ENCODE measurements around the gene ZCCHC2. TPM values are rescaled to one million over a fixed set of nuclear protein-coding genes. Genes with fewer than 3 reads are reported as not detected.

Gene ZCCHC2
- total and polyA plus RNA-seq, 9 of the 15 experiments (the other 6 are each of a cell fraction or from before 2014, with no cell fraction given), result 1.0 to 9.2 (median 6.0) TPM

DNA sequence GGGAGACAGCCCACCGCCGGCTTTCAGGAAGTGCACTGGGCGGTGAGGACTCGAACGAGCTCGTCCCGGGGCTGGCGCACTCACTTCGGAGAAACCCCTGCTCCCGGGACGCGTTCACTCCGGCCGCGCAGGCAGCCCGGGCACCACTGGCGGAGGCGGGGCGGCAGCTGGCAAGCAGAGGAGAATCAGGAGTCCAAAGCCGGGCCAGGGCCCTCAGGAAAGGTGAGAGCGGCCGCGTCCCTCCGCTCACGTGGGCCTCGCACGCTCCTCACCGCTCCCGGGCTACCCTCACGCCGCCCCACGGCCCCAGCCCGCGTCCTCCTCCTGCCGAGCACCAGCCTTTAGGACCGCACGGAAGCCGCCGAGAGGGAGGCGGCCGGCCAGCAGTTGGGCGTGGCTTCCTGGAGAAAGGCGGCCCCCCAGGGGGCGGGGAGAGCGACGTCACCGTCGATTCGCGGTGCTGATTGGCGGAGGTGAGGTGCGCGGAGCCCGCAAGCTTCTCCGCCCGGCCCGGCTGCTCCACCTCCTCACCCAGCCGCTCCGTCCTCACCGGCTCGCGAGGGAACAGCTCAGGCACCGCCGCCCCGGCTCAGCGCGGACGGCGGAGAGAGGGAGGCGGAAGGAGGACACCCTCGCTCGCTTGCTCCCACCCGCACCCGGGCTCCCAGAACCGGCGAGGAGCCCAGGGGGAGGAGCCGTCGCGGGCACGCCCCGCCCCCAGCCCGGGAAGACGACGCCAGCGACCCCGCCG is at the start of gene ZCCHC2 (continued):
- TF ChIP-seq DDX20 (tag; IDR thresholded peaks at IDR 0.05; ENCODE audit: low read depth) (no peak), ZNF3 (CRISPR knock-in tag; IDR thresholded peaks at IDR 0.05) (no peak), MAFG (tag; conservative IDR thresholded peaks at IDR 0.05) (no peak), ZNF449 (CRISPR knock-in tag; IDR thresholded peaks at IDR 0.05) (no peak), CBX5 (IDR thresholded peaks at IDR 0.05; ENCODE audit: borderline replicate concordance, low read depth) (no peak), RUNX1 (IDR thresholded peaks at IDR 0.05; ENCODE audit: low read depth) (no peak), SP2 (IDR thresholded peaks at IDR 0.05; ENCODE audit: extremely low read depth, low read depth, low read length, poor library complexity, severe bottlenecking) (no peak), ERF (CRISPR knock-in tag; IDR thresholded peaks at IDR 0.05) (no peak), SIRT6 (IDR thresholded peaks at IDR 0.05; ENCODE audit: low read depth, low read length) (no peak), NFXL1 (CRISPR knock-in tag; IDR thresholded peaks at IDR 0.05) (no peak)
- TF ChIP-seq, protein P1, sequence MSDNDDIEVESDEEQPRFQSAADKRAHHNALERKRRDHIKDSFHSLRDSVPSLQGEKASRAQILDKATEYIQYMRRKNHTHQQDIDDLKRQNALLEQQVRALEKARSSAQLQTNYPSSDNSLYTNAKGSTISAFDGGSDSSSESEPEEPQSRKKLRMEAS (CRISPR knock-in tag; IDR thresholded peaks at IDR 0.05), result peak; percentile 93

Measured in K562 (cell line).